ENCODE results near the gene S100A14.
A peak's percentile ranks its signal among the peaks of the same experiment; 100 is the strongest.

S100A14 gene

DNA sequence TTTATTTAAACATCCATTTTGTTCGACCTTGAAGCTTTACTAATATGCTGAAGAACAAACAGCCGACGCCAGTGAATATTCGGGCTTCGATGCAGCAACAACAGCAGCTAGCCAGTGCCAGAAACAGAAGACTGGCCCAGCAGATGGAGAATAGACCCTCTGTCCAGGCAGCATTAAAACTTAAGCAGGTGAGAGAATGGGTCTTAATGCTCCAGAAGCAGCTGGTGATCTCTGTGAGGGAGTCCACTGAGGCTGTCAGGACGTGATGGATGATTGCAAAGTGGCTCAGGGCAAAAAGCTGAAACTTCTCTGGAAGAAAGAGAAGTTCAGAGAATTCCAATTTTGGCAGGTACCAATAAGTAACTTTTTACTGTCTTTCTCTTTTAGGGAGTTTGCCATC is 22.1 kb upstream of the S100A14 start:
- DNase-seq (ENCODE audit: low spot score), result no peak

DNA sequence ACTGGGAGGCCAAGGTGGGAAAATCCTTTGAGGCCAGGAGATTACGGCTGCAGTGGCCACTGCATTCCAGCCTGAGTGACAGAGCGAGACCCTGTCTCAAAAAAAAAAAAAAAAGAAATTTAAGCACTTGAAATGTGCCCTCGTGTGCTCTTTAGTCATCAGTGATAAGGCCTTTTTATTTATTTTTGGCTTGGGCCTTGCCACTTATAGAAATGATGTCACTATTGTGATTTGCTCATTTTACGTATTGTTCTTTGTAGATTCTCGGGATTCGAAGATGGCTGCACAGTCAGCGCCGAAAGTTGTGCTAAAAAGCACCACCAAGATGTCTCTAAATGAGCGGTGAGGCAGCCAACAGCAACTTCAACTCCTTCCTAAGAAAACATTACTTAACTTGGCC is 20.2 kb upstream of the S100A14 start:
- no peak for DNase-seq (ENCODE audit: low spot score)

DNA sequence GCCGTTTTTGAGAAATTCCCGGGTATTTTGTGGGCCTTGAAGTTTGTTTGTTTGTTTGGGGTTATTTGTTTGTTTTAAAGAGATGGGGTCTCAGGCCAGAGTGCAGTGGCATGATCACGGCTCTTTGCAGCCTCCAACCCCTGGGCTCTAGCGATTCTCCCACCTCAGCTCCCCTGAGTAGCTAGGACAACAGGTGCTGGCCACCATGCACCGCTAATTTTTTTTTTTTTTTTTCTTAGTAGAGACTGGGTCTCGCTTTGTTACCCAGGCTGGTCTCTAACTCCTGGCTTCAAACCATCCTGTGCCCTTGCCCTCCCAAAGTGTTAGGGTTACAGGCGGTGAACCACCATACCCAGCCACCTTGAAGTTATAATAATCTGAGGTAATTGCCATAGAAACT is 19.7 kb upstream of the S100A14 start:
- DNase-seq (ENCODE audit: low spot score), result no peak

DNA sequence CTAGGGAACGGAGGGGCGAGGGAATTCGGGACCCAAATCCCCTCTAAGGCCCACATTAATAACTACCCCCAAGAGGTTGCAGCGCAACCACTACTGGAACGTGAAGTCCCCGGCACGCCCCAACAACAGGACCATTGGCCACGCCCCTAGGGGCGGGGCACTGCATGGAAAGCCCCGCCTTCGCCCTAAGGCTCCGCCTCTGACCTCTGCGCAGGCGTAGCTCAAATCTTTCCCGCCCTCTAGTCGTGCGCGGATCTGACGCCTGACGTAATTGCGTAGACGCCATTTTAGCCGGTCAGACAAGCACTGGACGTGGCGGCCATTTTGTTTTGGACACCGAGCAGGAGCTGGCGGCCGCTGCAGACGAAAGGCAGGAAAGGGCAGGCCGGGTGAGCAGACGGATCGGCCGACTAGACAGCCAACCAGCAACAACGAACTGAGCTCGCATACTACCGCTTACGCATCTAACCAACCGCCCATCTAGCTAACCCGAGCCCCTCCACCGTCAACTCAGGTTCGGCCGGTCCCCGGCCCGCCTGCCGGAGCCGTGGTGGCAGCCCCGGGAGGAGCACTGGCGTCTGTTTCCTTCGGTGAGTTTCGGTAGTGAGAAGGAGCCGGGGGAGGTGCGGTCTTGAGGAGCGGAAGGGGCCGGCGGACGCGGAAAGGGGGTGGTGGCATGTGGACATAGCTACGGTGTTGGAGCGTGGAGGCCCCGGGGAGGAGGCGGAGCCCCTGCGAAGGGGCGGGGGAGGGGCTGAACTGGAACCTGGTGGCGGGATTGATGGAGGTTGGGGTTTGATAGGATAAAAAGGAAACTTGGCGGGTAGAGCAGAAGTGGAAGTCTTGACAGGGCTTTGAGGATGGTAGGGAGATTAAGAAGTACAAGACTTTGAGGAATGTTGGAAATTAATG is 17.9 kb upstream of the S100A14 start, which contains the start of gene CHTOP:
TSS of gene CHTOP (plus strand) at position 313 of the 912 bp plus-strand sequence. CDS start 2,523 bp downstream, outside the sequence.
- peak; percentile 98 for DNase-seq (ENCODE audit: low spot score)

DNA sequence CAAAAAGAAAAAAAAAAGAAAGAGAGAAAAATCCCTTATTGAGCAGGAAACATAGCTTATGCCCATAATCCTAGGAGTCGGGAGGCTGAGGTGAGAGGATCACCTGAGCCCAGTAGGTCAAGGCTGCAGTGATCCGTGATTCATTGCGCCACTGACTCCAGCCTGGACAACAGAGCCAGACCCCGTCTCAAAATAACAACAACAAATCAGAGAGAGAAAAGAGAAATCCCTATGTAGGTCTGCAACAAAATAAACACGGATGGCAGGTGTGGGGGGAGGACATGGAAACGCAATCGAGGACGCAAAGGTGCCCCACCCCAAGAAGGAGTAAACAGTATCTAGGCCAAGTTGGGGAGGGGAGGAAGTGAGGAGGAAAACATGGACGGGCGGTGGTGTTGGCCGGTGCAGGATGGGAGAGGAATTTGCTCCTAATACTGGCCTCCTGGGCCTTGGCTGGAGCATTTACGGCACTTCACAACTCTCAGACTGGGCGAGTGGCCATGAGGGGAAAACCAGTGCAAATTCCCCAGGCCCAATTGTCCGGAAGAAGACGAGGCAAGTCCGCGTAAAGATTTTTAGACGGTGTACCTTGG is 17.1 kb upstream of the S100A14 start:
- DNase-seq (ENCODE audit: low spot score), result no peak

DNA sequence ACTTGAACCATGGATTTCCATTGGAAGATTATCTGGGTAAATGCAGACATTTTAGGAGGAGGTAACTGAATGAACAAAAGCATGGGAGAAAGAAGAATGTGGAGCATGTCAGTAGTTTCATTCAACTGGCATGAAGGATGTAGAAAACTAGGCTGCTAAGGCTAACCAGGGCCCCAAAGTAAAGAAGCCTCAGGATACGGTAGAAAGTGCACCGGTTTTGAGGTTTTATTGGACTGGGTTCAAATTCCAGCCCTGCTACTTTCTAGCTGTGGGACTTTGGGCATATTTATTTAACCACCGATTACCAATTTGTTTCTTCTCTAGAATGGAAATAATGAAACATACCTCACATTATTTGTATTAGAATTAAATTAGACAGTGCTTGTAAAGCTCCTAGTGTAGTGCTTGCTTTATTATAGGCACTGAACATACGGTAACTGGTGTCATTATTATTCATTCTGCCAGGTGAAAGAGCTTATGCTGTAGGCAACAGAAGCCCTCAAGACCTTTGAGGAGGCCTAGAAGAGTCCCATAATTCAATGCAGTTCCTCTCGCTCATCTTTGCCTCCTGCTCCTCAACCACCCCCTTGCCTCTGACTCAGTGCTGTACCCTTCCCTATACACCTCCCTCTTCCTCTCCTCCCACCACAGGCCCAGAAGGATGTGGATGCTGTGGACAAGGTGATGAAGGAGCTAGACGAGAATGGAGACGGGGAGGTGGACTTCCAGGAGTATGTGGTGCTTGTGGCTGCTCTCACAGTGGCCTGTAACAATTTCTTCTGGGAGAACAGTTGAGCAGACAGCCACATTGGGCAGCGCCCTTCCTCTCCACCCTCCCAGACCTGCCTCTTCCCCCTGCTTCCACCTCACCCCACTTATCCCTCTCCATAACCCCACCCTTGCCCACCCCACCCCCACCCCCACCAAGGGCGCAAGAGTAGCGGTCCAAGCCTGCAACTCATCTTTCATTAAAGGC is 15.2 kb upstream of the S100A14 start:
- no peak for DNase-seq (ENCODE audit: low spot score)

DNA sequence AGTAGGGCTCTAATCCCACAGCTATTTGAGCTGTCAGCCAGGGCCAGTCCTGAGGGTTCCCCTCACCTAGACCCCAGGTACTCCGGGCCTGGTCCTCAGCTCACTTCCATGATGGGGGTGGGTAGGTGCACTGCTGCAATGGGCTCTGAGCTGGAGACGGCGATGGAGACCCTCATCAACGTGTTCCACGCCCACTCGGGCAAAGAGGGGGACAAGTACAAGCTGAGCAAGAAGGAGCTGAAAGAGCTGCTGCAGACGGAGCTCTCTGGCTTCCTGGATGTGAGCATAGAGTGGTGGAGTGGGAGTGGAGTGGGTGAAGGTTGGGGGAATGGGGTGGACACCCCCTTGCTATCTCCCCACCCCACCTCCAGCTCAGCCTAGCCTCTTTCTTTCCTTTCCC is 14.3 kb upstream of the S100A14 start:
- DNase-seq (ENCODE audit: low spot score), result no peak

DNA sequence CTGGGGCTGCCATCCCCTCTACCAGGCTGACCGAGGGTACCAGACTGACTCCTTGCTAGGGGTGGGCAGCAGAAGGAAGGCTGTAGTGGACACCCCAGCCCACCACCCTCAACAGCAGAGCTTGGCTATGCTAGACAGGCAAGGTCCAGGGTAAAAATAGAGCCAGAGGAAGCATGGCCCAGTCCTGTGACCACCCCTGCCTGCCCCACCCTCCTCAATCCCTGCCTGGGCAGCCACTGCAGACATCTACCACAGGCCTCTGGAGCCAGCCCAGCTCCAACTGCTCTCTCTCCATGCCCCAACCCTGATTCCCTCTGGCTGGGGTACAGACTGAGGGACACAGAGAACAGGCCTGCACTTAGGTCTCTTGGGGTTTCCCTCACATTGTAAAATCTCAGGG is 13.8 kb upstream of the S100A14 start:
- DNase-seq (ENCODE audit: low spot score), result no peak

DNA sequence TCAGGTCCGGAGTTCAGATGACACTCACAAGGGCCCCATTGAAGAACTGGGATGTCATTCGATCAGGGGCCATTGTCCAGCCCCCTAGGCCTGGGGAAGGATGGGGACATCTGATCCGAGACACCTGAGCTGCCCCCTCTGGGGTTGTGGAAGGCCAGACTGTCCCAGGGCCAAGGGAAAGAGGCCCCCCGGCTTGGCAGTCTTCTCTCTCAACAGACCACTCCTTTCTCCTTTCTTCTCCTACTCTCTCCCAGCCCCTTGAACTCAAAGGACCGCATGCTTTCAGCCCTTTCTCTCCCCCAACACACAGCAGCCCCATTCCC is 13.2 kb upstream of the S100A14 start:
- DNase-seq (ENCODE audit: low spot score), result no peak

DNA sequence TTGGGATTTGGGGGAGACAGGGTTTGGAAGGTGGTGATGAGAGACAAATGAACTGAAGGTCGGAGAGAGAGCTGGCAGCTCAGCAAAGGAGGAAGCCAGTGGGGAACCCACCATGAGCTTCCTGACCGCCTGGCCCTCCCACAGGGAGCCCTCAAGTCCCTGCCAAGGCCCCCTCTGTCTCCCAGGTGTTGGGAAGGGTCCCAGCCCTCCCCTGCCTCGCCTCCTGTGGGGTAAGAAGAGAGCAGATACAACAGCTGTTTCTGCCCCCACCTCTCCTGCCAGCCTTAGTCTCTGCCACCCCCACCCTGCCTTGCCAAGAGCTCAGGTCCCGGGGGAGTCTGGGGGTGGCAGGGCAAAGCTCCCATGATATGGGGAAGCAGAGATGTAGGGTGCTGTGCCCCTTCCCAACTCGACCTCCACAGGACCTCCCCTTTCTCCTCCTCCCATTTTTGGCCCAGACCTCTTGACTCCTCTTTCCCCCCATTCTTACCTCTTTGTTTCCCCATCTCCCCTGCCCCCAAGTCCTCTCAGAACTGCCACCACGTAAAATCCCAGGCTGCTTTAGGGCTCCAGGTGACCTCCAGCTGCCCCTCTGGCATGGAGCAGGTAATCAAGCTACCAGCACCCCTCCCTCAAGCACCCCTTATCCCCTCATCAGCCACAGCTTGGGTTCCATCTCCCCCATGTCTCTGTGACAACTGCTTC is 12.7 kb upstream of the S100A14 start:
- no peak for DNase-seq (ENCODE audit: low spot score)

DNA sequence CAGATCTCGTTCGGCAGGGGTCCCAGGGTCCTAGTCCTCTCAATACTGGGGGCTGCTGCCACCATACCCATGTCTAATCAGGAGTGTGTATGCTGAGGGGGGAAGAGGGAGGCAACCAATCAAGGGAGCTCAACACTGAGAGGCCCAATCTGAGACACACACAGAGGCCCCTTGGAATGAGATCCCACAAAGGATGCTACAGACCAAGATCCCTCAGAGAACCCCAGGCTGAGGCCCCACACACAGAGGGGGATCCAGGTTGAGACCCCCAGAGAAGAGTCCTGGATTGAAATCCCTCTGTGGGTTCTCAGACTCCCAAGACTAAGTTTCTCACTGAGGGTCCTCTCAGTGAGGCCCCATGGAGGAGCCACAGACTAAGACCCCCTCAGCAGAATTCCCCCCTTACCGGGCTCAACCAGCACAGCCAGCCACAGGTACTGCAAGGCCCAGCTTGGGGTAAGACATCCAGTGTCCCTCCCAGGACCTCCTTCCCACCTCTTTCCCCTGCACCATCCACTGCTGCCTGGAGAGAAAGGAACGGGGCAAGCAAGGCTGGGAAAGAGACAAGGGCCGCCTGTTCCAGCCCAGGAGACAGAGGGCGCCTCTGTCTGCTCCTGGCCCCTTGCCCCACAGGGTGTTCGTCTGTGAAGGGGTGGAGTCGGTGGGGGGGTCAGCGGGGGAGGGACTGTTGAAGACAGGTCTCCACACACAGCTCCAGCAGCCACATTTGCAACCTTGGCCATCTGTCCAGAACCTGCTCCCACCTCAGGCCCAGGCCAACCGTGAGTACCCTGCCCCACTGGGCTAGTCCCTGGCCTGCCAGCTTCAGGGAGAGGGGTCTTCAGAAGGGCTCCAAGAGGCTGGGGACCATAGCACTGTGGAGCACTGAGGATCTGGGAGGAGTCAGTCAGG is 11.8 kb upstream of the S100A14 start, which contains the start of gene S100A1:
TSS of gene S100A1 (plus strand) at position 720 of the 912 bp plus-strand sequence. CDS start 2,088 bp downstream, outside the sequence.
- no peak for DNase-seq (ENCODE audit: low spot score)

DNA sequence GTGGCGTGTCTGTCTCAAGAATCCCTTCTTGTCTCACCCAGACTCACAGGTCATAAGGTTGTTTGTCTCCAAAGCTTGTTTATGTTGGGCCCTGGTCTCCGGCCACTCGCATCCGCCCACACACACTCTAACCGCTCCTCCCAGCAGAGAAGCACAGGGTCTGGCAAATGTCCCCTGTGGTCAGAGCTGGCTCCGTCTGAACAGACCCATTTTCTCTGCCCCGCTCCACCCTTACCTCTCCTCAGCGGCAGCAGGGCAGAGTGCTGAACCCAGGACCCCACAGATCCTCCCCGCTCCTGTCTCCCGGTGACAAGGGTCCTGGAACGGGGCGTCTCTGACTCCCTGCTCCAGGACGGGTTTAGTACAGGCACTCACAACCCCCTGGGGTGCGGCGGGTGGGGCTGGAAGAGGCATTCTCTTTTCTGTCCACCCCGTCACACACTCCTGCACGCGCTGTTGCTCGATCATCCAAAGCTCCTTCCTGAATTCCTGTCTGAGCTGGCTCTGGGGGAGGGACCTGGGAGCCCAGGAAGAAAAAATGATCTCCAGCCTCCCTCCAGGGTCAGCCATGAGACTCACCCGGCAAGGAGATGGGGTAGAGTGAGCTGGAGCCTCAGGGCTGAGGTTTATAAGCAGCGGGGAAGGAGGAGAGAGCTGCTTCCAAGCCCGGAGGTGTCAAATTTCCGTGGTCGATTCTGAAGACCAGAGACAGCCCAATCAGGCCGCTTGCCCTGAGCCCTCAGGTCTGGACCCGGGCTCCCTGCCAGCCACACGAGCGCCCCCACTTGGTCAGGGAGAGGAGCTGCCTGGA is 11.0 kb upstream of the S100A14 start, which contains the start of gene S100A13:
TSS of gene S100A13 (minus strand) at position 602 of the 811 bp plus-strand sequence. CDS start 1,033 bp downstream, outside the sequence.
- peak; percentile 95 for DNase-seq (ENCODE audit: low spot score)

DNA sequence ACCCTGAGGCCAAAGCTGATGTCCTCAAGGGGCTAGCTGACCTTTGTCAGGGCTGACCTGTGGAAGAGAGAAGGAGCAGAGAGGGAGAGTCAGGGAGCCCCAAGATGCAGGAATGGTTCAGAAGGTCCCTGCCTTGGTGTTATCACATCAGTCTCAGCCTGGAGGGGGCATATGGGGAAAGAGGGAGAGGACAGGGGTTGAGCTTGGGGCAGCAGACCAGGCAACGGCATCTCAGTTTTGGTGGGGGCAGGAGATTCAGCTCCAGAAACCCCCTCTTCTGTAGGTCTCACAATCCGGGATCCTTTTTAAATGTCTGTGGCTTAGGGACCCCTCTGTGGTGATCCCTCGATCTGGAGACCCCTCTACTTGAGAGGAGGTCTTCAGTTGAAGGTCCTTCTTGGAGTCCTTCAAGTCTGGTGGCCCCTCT is 10.4 kb upstream of the S100A14 start:
- DNase-seq (ENCODE audit: low spot score), result no peak

DNA sequence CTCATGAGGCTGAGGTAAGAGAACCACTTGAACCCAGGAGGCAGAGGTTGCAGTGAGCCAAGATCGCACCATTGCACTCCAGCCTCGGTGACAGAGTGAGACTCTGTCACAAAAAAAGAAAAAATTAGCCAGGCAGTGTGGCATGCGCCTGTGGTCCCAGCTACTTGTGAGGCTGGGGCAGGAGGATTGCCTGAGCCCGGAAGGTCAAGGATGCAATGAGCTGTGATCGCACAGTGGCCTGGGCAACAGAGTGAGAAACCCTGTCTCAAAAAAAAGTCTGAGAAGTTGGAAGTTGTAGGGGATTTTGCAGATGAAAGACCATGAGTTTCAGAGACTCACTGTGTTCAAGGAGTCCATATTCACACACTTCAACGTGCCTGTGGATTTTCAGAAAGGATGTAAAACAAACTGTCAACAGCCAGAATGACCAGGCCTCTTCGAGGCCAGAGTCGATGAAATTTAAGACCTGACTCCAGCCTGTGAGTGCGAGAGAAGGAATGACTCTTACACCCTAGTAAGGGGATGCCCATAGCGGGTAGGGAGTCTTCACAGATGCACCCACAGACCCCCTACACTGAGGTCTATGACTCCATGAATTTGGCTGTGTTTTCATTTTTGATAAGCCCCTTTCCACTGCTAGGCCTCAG is 9.0 kb upstream of the S100A14 start:
- DNase-seq (ENCODE audit: low spot score), result no peak

DNA sequence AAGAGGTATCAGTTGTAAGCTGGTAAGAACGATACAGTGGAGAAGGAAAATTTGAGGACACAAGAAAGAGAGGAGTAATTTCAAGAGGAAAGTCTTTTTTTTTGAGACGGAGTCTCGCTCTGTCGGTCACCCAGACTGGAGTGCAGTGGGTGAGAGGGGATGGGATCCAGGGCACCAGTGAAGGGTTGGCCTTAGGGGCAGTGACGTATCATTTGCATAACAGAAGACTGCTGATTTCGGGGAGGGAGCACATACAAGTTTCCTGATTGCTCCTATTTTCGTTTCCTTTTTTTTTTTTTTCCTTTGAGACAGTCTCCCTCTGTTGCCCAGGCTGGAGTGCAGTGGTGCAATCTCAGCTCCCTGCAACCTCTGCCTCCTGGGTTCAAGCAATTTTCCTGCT is 7.0 kb upstream of the S100A14 start:
- no peak for DNase-seq (ENCODE audit: low spot score)

DNA sequence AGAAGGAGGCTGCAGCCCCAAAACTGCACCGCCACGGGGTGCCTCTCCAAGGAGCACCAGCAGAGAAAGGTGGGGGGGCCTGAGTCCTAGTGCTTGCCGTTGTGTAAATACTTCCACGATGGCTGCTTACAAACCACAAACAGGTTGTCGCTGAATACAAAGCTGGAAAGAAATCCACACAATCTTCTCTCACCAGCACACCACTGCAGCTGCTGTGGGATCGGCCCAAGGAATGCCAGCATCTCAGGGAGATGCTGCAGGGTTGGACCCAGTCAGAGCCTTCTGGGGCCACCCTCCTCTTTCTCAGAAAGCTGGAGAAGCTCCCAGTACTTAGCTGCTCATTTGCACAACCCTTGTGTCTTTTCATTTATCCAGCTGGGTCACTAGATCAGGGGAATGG is 3.0 kb upstream of the S100A14 start:
- DNase-seq (ENCODE audit: low spot score), result no peak

DNA sequence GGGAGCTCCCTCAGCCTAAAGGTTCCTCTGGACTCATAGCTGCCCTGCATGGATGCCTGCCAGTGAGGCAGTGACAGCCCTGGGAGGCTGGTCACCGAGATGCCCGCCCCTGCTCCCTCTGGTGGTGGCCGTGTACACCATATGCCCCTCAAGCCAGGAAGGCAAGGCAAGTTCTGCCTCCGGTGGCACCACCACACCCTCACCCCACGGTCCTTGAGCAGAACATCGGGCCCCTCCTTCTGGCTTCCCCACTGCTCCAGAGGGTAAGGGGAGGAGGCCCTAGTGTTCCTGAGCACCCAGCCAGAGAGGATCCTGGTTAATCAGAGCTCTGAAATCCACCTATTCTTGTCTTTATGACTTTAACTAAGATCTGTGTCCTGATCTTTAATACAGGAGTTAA is 1.5 kb upstream of the S100A14 start:
- peak; percentile 69 for DNase-seq (ENCODE audit: low spot score)

DNA sequence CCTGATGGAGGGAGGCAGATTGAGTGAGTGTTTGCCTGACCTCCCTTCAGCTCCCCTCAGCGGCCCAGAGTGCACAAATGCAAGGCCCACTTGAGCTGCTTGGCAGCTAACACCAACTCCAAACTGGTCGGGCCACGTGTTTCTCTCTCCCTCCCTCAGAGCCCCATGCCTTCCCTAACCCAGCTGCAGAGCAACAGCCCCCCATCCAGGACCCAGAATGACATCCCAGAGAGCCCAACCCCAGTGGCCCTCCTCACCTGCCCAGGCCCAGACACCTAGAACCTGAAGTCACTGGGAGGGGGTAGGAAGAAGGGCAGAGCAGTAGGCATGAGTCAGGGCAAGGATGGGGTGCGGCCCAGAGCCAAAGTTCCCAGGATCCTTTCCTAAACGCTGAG is 789 bp upstream of the S100A14 start:
- DNase-seq (ENCODE audit: low spot score), result no peak

DNA sequence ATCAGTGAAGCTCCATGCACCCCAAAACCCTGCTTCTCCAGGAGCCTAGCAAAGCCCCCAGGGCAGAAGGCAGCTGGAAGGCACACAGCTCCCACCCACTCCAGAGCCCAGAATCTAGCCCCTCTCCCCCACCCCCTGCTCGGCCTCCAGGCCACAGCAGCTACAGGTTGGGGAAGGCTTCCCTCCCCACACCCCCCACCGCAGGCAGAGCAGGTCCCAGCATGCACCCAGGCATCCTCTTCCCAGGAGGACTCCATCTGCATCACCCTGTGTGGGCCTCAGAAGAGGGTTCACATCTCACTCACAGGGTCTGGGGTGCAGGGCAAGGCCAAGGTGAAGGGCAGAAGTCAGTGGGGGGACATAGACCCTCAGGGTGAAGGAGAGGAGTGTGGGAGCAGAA is 719 bp downstream of the S100A14 start:
- DNase-seq (ENCODE audit: low spot score), result no peak
